Lung microvascular endothelial cell (primary cell): ENCODE results near the gene CD244. TPM values are rescaled to one million over a fixed set of nuclear protein-coding genes. Genes with fewer than 3 reads are reported as not detected.

ENCODE experiments used
- DNase-seq, 2 donors: peaks; one replicate each; pipeline versions ENCODE4 v3.0.0 to v3.0.0-alpha.2; 2010; ENCODE audit warnings: low read depth in 2 of 2
- total RNA-seq: library from RNA; depleted of rRNA; stranded (reverse); fragments of >200 nt; gene quantifications from 2 replicates; pipeline ENCODE4 v1.2.1, GENCODE V29; 2014

Gene CD244
- total RNA-seq, 1 donor from 2014 or later = not detected

DNA sequence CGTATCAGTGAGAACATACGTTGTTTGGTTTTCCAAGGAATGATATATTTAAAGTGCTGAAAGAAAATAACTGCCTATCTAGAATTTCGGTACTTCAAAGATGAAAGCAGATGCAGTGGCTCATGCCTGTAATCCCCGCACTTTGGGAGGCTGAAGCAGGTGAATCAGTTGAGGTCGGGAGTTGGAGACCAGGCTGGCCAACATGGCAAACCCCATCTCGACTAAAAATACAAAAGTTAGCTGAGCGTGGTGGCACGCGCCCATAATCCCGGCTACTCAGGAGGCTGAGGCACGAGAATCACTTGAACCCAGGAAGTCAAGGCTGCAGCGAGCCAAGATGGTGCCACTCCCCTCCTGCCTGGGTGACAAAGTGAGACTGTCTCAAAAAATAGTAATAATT, 16.4 kb downstream of the CD244 start:
- DNase-seq = no peak

DNA sequence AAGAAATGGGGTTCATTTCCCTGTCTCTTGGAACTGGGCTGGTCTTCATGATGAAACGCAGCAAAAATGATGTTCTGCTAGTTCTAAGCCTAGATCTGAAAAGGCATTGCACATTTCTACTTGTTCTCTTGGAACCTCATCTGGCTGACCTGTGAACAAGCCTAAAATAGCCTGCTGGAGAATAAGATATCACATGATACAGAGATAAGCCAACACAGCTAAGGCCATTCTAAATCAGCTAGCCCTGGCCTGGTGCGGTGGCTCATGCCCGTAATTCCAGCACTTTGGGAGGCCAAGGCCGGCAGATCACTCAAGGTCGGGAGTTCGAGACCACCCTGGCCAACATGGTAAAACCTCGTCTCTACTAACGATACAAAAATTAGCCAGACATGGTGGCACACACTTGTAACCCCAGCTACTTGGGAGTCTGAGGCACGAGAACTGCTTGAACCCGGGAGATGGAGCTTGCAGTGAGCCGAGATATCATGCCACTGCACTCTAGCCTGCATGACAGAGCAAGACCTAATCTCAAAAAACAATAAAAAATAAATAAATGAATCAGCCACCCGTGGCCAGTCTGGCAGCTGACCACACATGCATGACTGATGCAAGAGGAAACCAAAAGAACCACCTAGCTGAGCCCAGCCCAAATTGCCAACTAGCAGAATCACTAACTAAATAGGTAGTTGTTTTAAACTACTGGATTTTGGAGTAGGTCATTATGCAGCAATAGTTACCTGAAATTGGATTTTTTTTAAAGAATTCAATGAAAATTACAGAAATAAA, 18.0 kb downstream of the CD244 start:
- no peak for DNase-seq

DNA sequence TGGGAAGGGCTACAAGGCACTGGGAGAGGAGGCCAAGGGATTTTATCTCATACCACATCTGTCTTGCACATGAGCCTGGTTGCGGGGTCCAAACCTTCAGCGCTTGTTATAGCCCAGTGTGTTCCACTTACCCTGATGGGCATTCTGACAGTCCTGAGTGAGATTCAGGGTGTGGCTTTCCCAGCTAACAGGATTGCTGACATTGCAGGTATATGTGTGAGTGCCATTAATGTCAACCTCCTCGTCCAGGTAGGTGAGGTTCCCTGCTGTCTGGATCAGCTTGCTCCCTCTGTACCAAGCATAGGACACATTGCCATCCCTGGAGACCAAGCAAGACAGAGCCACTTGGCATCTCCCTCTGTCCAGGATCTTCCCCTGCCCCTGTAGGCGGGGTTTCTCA, 21.6 kb downstream of the CD244 start:
- no peak for DNase-seq

DNA sequence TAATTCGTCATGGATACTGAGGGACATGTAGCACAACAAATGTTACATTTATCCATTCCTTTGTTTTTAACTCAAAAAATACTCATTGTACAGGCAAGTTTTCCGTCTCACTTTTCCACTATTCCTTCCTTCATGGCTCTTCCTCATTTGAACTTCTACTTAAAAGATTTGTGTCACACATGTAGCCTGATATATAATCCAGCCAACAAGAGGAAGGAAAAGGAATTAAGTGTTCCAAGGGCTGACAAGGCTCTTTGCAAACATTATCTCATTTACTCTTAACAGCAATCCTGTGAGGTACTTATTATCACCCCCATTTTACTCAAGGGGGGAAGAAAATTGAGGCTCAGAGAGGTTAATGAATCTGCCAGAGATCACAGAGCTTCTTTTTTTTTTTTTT, 22.9 kb downstream of the CD244 start:
- no peak for DNase-seq

DNA sequence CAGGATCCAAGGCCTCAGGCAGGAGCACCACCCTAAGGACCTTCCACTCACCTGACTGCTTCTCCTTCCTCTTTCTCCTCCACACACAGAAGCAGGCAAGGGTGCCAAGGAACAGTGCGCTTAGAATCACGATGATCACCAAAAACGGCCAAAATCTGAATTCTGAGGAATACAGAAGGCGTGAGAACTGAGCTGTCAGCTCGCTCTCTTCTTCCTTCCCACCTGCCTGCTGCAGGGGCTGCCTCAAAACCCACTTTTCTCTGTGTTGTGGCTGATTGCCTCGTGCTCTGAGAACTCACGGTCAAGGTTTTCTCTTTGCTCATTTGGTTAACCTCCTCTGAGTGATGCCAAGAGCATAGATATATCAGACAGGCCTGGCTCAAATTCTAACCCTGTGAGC, 23.8 kb downstream of the CD244 start:
- DNase-seq = no peak

DNA sequence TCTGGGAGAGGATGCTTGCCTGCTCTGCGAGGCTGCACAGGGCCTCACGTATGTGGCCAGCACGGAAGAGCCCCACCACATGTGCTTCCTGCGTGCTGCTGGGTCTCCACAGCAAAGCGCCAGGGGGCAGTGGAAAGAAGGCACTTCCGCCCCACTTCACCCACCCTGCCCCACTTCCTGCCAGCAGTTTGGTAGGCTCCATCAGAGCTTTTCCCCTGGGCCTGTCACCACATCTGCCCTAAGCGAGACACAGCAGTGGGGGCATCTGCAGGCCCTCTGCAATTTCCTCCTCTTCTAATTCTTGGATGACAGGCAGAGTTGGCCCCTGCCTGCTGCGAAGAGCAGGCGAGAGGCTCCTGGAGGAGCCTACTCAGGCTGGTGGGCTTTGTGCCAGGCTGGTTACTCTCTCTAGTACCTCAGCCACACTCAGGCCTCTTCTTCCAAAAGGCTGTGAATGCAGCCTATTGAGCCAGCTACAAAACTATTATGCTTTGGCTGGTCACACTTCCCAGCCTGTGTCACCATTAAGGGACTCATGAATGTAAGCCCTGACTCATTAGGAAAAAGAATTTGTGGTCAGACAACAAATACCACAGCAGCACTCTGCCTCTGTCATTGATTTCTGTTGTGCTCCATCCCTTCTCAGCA, 25.0 kb downstream of the CD244 start:
- peak in 1 of 2 donors; percentile 25 for DNase-seq

DNA sequence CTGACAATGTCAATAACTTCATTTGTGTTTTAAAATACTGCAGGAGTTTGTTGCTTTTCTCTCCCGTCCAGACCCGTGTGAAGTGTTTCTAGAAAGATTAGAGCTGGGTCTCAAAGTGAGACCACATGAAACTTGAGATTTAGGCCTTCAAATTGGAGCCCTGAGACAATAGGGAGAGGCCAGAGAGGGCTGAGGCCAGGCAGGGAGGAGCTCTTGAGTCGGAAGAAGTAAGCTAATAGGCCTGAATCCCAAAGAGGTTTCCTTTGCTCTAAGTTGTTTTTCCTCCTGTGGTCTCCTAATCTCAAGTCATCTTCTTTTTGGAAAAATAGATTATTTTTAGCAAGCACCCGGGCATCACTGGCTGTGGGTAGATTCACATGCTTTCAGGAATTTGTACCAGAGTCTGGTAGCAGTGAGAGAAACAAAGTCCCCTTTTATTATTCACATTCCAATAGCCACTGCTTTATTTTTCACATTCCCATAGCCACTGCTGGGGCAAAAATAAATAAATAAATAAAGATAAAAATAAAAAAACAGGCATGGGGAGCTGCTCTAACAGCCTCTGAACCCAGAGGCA, 25.6 kb downstream of the CD244 start:
- no peak for DNase-seq

DNA sequence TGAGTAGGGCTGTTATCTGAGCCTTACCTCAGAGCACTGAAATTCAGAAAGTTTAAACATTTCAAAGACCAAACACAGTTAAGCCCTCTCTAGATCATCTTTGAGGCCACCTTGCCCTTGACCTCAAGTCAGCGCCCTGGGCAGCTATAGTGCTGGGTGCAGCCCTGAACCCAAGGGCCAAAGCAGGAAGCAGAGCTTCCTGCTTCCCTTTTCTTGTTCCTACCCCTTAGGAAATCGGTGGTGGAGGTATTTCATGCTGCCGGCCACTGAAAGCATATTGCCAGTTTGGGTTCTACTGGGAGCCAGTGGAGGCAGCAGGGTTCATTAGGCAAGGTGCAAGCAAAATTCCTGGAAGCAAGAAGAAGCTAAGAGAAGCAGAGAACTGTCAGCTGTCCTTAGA, 26.1 kb downstream of the CD244 start:
- DNase-seq = no peak

DNA sequence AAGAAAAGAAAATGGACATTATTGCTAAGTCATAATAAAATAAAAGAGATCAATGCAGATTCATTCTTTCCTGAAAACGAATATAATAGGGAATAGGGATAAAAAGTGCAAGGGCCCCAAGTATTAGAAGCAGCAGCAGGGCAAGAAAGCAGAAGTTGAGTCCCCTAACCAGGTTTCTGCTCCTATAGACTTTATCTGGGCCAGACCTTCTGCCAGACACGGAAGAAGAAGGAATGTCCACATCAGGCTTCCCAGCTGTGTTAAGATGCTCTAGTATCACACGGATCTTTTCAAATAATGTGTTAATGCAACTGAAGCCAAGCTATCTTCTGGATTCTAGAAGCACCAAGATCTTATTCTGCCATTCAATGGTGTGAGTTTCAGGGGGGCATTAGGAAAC, 26.9 kb downstream of the CD244 start:
- DNase-seq = no peak

DNA sequence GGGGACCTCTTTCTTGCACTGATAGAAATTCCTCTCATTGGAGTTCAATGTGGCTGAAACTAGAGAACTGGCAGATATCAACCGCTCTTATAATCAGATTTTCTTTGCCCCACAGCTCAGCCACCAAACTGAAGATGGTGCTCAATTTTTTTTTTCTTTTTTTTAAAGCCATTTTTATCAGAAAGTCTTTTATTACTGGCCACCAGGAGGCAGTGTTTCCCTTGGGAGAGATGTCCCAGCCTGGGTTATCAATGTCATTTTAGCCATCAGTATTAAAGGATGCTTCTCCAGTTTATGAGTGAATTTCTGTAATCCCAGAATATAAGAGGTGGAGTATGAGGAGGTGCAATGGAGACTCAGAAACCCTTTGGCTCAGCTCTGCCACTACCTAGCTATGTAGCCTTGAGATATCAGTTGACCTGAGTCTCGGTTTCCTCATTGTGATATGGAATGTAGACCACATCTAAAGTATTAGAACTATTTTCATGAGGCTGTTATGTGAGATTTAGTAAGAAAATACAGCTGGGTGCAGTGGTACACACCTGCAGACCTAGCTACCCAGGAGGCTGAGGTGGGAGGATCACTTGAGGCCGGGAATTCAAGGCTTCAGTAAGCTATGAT, 27.6 kb downstream of the CD244 start:
- DNase-seq = peak; percentile 62

DNA sequence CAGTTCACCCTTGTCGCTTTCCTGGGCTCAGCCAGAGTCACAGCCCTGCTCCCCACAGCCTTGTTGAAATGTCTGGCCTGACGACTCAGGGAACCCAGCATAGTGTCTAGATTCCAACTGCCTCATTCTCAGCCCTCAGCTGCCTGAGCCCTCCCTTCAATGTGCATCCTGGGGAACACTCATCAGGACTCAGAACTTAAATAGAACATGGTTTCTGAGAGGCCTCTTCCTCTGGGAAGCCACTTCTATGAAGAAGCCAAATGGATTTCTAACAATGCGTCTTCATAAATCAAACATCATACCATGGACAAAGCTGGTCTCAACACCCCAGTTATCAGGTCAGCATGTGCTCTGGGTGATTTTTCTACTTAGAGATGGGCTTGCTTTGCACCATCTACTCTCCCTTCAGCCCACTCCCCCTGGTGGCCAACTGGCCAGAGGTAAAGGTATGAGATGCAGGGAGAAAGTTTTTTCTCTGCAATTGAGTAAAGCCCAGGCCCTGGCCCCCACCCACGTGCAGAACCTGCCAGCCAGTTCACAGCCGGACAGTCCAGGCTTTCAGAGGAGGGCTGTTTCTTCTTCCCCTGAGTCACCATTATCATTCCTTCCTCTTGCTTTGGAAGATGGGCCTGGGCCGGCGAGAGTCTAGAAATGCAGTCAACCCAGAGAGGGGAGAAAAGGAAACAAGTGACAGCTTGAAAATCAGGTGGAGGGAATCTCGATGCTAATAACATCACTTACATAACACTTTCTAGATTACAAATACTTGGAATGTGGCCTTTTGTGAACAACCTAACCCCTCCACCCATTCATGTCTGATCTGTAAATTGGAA, 32.1 kb downstream of the CD244 start:
- DNase-seq = peak; percentile 59 to 70

DNA sequence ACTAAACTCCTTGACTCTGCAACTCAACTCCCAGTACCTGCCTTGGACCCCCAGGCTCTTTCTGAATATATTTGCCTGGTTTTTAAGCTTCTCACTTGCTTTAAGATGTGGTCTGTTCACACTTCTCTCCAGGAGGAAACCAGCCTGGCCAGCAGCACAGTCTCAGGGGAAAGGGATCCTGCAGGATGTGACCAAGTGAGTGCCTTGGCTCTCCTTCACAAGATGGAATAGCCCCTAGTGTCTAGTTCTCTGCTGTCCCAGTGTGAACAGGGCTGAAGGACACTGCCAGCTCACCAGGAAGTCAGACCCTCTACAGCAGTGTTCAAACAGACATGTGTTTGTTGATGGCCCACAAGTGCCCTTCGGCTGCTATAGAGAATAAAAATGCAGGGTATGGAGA, 32.9 kb downstream of the CD244 start:
- no peak for DNase-seq

DNA sequence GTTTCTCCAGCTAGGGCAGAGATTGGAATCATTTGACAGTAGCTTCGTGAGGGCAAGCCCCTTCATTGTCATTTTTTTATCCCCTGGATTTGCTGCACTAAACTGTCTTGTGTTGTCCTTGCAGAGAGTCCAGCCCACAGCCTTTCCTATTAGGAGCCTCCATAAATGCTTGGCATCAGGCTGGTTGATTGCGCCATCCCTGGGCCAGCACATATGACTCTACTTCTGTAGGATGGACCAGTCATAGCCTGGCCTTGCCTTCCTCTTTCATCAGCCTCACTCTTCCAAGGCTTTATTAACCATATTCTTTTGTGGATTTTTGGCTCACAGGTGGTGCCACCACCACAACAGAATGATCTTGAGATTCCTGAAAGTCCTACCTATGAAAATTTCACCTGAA, 35.3 kb downstream of the CD244 start:
- no peak for DNase-seq

DNA sequence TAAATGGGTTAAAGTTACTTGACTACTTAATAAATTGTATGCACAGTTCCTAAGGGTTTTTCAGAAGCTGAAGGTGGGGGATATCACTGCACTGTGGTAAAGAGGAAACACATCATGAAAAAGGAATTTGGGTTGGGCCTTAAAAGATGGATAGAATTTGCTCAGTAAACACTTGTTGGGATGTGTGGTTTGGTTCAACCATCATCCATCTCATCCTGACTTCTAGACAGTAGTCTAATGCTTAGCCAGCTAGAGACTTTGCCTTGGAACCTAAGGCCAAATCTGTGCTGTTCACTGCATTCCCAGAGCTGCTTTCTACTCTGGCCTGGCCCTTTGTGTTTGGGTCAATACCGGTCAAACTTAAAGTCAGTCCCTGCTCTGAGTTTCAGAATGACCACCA, 36.1 kb downstream of the CD244 start:
- DNase-seq = no peak

DNA sequence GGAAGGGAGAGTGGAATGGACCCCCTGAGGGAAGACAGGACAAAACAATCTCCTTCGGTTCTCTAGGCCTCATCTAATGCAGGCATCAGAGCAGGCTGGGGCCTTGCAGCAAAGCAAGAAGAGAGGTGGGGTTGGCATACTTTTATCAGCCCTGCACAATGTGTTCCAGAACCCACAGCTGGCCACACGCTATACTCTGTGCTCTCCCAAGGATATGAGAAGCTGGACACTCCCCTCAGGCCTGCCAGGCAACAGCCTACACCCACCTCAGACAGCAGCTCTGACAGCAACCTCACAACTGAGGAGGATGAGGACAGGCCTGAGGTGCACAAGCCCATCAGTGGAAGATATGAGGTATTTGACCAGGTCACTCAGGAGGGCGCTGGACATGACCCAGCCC, 39.4 kb downstream of the CD244 start:
- DNase-seq = no peak

DNA sequence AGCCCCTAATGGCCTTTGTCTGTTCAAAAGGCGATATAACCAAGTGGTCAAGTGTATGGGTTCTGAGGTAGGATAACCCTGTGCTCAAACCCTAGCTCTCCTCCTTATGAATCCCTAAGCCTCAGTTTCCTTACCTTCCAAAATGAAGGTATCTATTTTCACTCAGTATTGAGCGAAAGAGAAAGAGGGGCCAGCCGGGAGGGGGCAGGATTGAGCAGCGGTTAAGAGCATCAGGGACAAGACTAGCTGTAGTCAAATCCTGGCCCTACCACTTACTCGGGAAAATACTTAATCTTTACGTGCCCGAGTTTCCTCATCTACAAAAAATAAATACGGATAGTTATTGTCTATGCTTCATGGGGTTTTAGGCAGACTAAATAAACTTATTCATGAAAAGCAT, 41.1 kb downstream of the CD244 start:
- no peak for DNase-seq

DNA sequence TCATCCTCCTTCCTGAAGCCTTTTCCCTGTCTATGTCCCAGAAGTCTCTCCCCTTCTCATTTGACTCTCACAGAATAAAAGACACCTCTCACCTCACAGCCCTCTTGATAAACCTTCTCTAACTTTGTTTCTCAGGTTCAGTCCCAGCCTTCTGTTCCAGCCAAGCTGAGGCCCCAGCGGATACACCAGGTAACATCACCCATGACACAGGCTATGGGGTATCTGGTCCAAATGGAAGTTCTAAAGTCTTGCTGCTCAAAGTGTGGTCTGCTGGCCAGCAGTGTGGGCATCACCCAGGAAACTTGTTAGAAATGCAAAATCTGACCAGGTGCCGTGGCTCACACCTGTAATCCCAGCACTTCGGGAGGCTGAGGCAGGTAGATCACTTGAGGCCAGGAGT, 43.5 kb downstream of the CD244 start:
- DNase-seq = no peak

DNA sequence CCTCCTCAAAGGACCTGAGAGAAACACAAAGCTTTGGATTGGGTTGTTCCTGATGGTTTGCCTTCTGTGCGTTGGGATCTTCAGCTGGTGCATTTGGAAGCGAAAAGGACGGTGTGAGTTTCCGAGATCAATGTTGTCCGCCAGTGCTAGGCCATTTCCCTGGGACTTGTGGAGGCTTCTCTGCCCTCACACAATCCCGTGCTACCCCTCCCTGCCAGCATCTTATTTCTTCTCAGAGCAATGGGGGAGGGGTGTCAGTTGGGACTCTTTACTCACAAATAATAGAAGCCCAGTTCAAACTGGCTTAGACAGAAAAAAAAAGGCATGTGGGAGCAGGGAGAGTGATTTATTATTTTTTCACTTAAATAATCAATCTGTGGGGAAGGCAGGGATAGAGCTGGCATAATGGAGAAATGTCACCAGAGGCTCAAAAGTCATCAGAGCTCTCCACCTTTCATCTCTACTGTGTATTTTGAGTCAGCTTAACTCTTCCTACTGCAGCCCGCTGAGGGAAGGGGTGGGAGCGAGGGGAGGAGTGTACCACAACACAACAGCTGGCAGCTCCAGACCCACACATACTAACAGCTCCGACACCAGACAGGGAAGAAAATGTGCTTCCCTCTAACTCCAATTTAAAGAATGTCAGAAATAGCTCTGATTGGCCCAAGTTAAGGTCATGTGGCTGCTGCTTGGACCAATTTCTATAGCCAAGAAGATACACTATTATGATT, 44.3 kb downstream of the CD244 start:
- no peak for DNase-seq

DNA sequence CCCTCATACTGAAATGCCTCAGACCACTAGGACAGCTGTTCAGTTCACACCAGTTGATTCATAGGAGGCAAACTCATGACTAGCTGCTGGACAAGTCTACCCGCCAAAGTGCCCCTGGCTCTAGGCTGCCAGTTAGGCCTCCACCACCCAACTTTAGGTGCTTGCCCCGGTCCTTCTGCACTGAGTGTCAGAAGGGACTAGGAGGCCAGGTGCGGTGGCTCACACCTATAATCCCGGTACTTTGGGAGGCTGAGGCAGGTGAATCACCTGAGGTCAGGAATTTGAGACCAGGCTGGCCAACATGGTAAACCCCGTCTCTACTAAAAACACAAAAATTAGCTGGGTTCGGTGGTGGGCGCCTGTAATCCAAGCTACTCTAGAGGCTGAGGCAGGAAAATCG, 47.8 kb downstream of the CD244 start:
- no peak for DNase-seq

DNA sequence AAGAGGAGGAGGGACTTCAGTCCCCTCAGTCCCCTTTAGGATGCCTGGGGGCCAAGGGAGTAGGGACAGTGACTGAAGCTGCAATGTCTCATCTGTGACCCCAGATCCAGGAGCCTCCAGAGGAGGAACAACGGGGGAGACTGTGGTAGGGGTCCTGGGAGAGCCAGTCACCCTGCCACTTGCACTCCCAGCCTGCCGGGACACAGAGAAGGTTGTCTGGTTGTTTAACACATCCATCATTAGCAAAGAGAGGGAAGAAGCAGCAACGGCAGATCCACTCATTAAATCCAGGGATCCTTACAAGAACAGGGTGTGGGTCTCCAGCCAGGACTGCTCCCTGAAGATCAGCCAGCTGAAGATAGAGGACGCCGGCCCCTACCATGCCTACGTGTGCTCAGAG, 48.4 kb downstream of the CD244 start:
- DNase-seq = no peak

DNA sequence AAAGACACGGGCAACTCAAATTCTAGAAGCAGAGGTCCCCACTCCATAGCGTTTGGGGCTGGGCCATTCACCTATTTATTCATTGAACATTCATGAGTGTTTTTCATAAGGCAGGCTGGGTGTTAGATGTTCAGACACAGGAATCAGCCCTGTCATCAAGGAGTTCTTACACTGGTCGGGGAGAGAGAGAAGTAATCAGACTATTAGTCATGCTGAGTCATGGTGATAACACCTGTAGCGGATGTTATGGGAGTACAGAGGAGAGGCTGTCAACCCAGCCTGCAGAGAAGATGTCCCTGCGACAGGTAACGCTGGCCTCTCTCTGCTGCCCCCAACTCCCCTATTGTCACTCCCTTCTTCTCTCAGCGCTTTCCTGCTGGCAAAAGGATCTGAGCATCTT, 49.5 kb downstream of the CD244 start:
- DNase-seq = no peak
